Measurements from ENCODE around the gene SLC38A10.

SLC38A10 gene

DNA sequence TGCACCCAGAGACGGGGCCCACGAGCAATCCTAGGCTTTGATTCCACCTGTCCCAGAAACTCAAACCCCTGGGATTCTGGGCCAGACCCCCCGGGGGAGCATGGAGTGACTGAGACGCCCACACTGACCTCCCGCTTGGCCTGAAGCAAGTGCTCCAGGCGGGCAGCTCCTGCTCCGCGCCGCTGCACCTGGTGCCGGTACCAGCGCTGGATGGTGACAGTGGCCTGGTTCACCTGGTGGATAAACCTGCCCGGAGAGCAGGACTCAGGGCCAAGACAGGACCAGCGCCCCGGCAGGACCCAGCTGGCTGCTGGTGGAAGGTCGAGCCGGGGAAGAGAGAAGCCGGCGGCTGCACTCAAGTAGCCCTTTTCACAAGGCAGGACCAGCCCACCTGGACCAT lies 94.9 kb downstream of the SLC38A10 start:
- Histone ChIP-seq H3K36me3 (peaks cover 6% of the 10 kb centered on the region), H3K4me3 (ENCODE audit: low read depth, low read length) (no peak overlapping the region), H3K27me3 (no peaks in the 10 kb centered on the region), H3K9me3 (no peaks in the 10 kb centered on the region), H3K4me1 (peaks cover 10% of the 10 kb centered on the region)
- DNase-seq, result no peak
- TF ChIP-seq, protein P1, sequence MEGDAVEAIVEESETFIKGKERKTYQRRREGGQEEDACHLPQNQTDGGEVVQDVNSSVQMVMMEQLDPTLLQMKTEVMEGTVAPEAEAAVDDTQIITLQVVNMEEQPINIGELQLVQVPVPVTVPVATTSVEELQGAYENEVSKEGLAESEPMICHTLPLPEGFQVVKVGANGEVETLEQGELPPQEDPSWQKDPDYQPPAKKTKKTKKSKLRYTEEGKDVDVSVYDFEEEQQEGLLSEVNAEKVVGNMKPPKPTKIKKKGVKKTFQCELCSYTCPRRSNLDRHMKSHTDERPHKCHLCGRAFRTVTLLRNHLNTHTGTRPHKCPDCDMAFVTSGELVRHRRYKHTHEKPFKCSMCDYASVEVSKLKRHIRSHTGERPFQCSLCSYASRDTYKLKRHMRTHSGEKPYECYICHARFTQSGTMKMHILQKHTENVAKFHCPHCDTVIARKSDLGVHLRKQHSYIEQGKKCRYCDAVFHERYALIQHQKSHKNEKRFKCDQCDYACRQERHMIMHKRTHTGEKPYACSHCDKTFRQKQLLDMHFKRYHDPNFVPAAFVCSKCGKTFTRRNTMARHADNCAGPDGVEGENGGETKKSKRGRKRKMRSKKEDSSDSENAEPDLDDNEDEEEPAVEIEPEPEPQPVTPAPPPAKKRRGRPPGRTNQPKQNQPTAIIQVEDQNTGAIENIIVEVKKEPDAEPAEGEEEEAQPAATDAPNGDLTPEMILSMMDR (IDR thresholded peaks at IDR 0.05; ENCODE audit: low read depth, low read length), result no peak

DNA sequence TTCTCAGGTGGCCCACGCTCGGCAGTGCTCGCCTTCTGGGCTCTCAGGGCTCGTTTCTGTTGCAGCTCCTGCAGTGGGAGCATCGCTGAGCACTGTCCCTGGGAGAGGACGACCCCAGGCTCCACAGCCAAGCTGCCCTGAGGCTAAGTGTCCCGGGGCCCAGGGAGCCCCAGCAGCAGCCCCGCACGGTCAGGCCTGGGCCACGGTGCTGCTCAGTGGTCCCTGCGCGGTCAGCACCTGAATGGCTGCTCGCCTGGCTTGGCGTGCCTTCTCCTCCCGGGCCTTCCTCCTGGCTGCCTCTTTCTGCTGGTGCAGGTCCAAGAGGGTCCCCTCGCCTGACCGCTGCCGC lies 95.7 kb downstream of the SLC38A10 start:
- no peaks in the 10 kb centered on the region for H3K9me3 ChIP-seq
- TF ChIP-seq, protein P1 (IDR thresholded peaks at IDR 0.05; ENCODE audit: low read depth, low read length), result no peak
- no peak overlapping the region for H3K4me3 ChIP-seq (ENCODE audit: low read depth, low read length)
- H3K27me3 ChIP-seq, result no peaks in the 10 kb centered on the region
- no peak for DNase-seq
- H3K4me1 ChIP-seq, result peaks cover 10% of the 10 kb centered on the region
- peaks cover 9% of the 10 kb centered on the region for H3K36me3 ChIP-seq

DNA sequence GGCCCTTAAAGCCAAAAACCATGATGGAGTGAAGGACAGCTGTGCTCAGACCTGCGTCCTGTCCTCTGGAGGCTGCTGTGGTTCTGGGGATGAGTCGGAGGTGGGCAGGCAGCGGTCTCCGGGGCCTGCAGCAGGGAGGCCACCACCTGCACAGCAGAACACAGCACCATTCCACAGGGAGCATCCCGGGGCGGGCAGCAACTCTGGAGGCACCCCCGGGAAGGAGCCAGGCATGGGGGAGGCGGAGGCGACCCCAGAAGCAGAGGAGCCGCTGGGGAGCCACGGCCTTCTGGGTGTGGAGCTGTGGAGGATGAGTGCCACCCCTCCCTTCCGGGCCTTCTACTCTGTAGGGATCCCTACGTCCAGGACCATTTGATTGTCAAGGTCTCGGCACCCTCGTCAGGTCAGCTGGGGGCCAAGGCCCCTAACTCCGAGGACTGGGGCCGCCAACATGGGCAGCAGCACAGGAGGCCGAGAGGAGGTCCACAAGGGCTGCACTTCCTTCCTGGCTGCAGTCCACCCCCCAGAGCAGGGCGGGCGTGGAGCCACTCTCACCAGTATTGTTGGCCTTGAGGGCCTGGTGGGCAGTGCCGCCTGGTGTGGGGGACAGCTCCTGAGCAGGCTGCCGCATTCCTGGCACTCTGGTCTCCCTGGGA lies 96.2 kb downstream of the SLC38A10 start:
- H3K4me1 ChIP-seq, result peaks cover 13% of the 10 kb centered on the region
- TF ChIP-seq, protein P1 (IDR thresholded peaks at IDR 0.05; ENCODE audit: low read depth, low read length), result no peak
- no peak for DNase-seq
- no peaks in the 10 kb centered on the region for H3K27me3 ChIP-seq
- H3K4me3 ChIP-seq (ENCODE audit: low read depth, low read length), result no peak overlapping the region
- peaks cover 12% of the 10 kb centered on the region for H3K36me3 ChIP-seq
- H3K9me3 ChIP-seq, result no peaks in the 10 kb centered on the region

DNA sequence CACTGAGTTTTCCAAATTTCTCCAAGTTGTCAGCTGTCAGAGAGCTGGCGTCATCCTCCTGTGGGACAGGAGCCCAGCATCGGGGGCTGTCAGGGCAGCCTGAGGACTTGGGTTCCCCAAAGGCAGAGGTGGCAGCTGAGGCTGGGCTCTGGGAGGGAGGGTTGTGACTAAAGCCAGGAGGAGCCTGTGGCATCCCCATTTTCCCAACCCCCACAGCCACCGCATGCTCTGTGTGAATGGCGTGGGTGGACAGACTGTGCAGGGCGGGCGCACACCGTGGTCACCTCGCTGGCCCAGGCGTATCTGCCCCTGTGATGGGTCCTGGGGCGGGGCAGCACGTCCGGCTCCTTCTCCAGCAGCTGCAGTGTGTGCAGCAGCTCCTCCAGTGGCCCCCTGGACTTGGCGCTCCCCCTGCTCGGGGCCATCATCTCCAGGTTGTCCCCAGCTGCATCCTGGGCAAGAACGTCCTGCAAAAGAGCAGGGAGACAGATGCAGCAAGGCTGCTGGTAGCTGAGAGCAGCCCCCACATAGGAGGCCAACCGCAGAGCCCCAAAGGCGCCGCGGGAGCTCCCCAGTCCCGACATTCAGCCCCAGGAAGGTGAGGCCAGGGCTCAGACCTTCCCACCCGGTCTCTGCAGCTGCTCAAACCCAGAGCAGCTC lies 97.1 kb downstream of the SLC38A10 start:
- DNase-seq, result no peak
- Histone ChIP-seq H3K36me3 (peaks cover 12% of the 10 kb centered on the region), H3K27me3 (no peaks in the 10 kb centered on the region), H3K9me3 (no peaks in the 10 kb centered on the region), H3K4me3 (ENCODE audit: low read depth, low read length) (no peak overlapping the region), H3K4me1 (peaks cover 23% of the 10 kb centered on the region)
- TF ChIP-seq, protein P1 (IDR thresholded peaks at IDR 0.05; ENCODE audit: low read depth, low read length), result no peak

DNA sequence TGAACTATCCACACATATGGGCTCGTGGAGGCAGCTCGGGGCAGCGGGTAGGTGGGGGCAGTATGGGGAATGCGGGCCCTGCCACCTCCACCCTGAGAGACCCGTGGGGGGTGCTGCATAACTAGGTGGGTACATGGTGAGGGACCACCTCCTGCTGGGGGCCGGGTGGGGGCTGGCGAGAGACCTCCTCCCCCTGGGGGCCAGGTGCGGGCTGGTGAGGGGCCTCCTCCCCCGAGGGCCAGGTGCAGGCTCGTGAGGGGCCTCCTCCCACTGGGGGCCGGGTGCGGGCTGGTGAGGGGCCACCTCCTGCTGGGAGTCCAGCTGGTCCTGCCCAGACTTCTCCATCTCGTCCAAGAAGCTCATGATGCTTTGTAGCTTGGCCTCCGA lies 97.7 kb downstream of the SLC38A10 start:
- no peak overlapping the region for H3K4me3 ChIP-seq (ENCODE audit: low read depth, low read length)

More for the DNA sequence above, 97.7 kb downstream of the SLC38A10 start:
- TF ChIP-seq, protein P1 (IDR thresholded peaks at IDR 0.05; ENCODE audit: low read depth, low read length), result no peak
- Histone ChIP-seq H3K36me3 (peaks cover 12% of the 10 kb centered on the region), H3K27me3 (no peaks in the 10 kb centered on the region), H3K4me1 (peaks cover 23% of the 10 kb centered on the region), H3K9me3 (no peaks in the 10 kb centered on the region)
- DNase-seq, result no peak

Measured in BE2C (cell line).